Epithelial cell of esophagus (primary cell): ENCODE results near the gene ENTREP1.
A peak's percentile ranks its signal among the peaks of the same experiment; 100 is the strongest.

Source experiments
- DNase-seq: peaks from one replicate; pipeline ENCODE4 v3.0.0; 2010; ENCODE audit warnings: low read depth
- H3K4me3 ChIP-seq: 2 replicates; pipeline ENCODE4 v1.5.1; 2011; ENCODE audit warnings: mild to moderate bottlenecking, low read length, control low read depth
- CTCF ChIP-seq: IDR thresholded peaks from 2 replicates; pipeline ENCODE4 v1.5.1; 2011; ENCODE audit warnings: low read depth, mild to moderate bottlenecking, low read length, control low read depth, inconsistent platforms; ENCODE audit not compliant: insufficient read depth; ENCODE audit errors: missing control alignments

ENTREP1 gene

GRCh38 chr9:69324549-69325401, at the start of gene ENTREP1:
TSS of gene ENTREP1 (plus strand) at chr9:69325215. CDS start at chr9:69325310, 95 bp downstream.
- TF ChIP-seq CTCF, result no peak
- peak within 1 kb of the TSS; percentile 44 for H3K4me3 ChIP-seq
- DNase-seq, result peak; percentile 81

GRCh38 chr9:69276775-69277174, 48.2 kb upstream of the ENTREP1 start:
- TF ChIP-seq CTCF, result no peak
- no peak overlapping the region for H3K4me3 ChIP-seq
- no peak for DNase-seq

GRCh38 chr9:69279084-69279731, 45.8 kb upstream of the ENTREP1 start:
- TF ChIP-seq CTCF, result no peak
- no peak for DNase-seq

GRCh38 chr9:69279733-69280132, 45.3 kb upstream of the ENTREP1 start:
- DNase-seq, result no peak
- H3K4me3 ChIP-seq, result no peak overlapping the region
- TF ChIP-seq CTCF, result no peak

More at GRCh38 chr9:69279084-69279731, 45.8 kb upstream of the ENTREP1 start:
- no peak overlapping the region for H3K4me3 ChIP-seq

GRCh38 chr9:69283003-69283402, 42.0 kb upstream of the ENTREP1 start:
- no peak for DNase-seq
- no peak for TF ChIP-seq CTCF

GRCh38 chr9:69292078-69292477, 32.9 kb upstream of the ENTREP1 start:
- no peak overlapping the region for H3K4me3 ChIP-seq
- TF ChIP-seq CTCF, result no peak
- no peak for DNase-seq

More at GRCh38 chr9:69283003-69283402, 42.0 kb upstream of the ENTREP1 start:
- H3K4me3 ChIP-seq, result no peak overlapping the region
